Skeletal muscle cell (primary cell): ENCODE results near the gene ERFE.

ENCODE experiments used
- DNase-seq: peaks from one replicate; pipeline ENCODE4 v3.0.0-alpha.2; 2010; ENCODE audit warnings: low read depth
- H3K4me3 ChIP-seq: 2 replicates; pipeline ENCODE4 v1.5.1; 2011; ENCODE audit warnings: low read depth, mild to moderate bottlenecking, control low read depth, low read length, moderate library complexity

Gene ERFE

GRCh38 chr2:238151628-238152235, 7.0 kb upstream of the ERFE start:
- DNase-seq, result no peak
- H3K4me3 ChIP-seq, result no peak overlapping the region

- DNase-seq, result no peak
- no peak overlapping the region for H3K4me3 ChIP-seq
Measured at GRCh38 chr2:238152771-238153688, 5.7 kb upstream of the ERFE start.

GRCh38 chr2:238154570-238154969, 4.2 kb upstream of the ERFE start:
- no peak overlapping the region for H3K4me3 ChIP-seq
- no peak for DNase-seq

GRCh38 chr2:238155051-238155760, 3.6 kb upstream of the ERFE start:
- H3K4me3 ChIP-seq, result no peak overlapping the region
- peak; percentile 80 for DNase-seq

GRCh38 chr2:238155761-238156694, 2.7 kb upstream of the ERFE start:
- no peak for DNase-seq
- H3K4me3 ChIP-seq, result no peak overlapping the region

- DNase-seq, result no peak
Measured at GRCh38 chr2:238157506-238158017, 1.2 kb upstream of the ERFE start.

GRCh38 chr2:238158018-238158508, 707 bp upstream of the ERFE start:
- no peak for DNase-seq
- H3K4me3 ChIP-seq, result peak overlapping the region; percentile 26

More at GRCh38 chr2:238157506-238158017, 1.2 kb upstream of the ERFE start:
- H3K4me3 ChIP-seq, result no peak overlapping the region

- no peak for DNase-seq
- peak overlapping the region; percentile 48 for H3K4me3 ChIP-seq
Measured at GRCh38 chr2:238159071-238159539, 335 bp downstream of the ERFE start.

GRCh38 chr2:238159661-238160205, 963 bp downstream of the ERFE start:
- no peak for DNase-seq
- peak overlapping the region; percentile 48 for H3K4me3 ChIP-seq

GRCh38 chr2:238160206-238161129, 1.7 kb downstream of the ERFE start:
- DNase-seq, result no peak
- no peak overlapping the region for H3K4me3 ChIP-seq

- DNase-seq, result no peak
- H3K4me3 ChIP-seq, result no peak overlapping the region
Measured at GRCh38 chr2:238161291-238162051, 2.7 kb downstream of the ERFE start.

GRCh38 chr2:238162251-238162845, 3.6 kb downstream of the ERFE start:
- DNase-seq, result no peak
- H3K4me3 ChIP-seq, result no peak overlapping the region

GRCh38 chr2:238162846-238163441, 4.2 kb downstream of the ERFE start:
- no peak for DNase-seq
- H3K4me3 ChIP-seq, result peak overlapping the region; percentile 30

GRCh38 chr2:238163481-238164198, 4.9 kb downstream of the ERFE start:
- peak overlapping the region; percentile 30 for H3K4me3 ChIP-seq
- no peak for DNase-seq

GRCh38 chr2:238164906-238165287, 6.1 kb downstream of the ERFE start:
- no peak for DNase-seq
- H3K4me3 ChIP-seq, result no peak overlapping the region
